Epithelial cell of proximal tubule (primary cell): ENCODE data around the gene PLSCR1. TPM values are rescaled to one million over a fixed set of nuclear protein-coding genes. Genes with fewer than 3 reads are reported as not detected.
A peak's percentile ranks its signal among the peaks of the same experiment; 100 is the strongest.

Experiments
- DNase-seq: peaks from one replicate; pipeline ENCODE4 v3.0.0-alpha.2; 2011; ENCODE audit warnings: low read depth
- H3K4me3 ChIP-seq: 2 replicates; pipeline ENCODE4 v1.5.1; 2011; ENCODE audit warnings: low read depth, mild to moderate bottlenecking, low read length
- CTCF ChIP-seq: conservative IDR thresholded peaks from 2 replicates; pipeline ENCODE4 v1.5.1; 2012; ENCODE audit warnings: low read depth, mild to moderate bottlenecking, low read length
- total RNA-seq: library from RNA; depleted of rRNA; stranded (reverse); fragments of >200 nt; gene quantifications from 2 replicates; pipeline ENCODE4 v1.2.3, GENCODE V29; 2015

Gene PLSCR1
- total RNA-seq, 1 donor from 2014 or later: 124 TPM

- no peak for TF ChIP-seq CTCF
Measured at GRCh38 chr3:146581080-146581601, 36.7 kb upstream of the PLSCR1 start.

GRCh38 chr3:146577662-146578061 is 33.3 kb upstream of the PLSCR1 start:
- no peak overlapping the region for H3K4me3 ChIP-seq
- TF ChIP-seq CTCF: peak; percentile 59
- DNase-seq: peak; percentile 16

More at GRCh38 chr3:146581080-146581601, 36.7 kb upstream of the PLSCR1 start:
- DNase-seq: no peak
- no peak overlapping the region for H3K4me3 ChIP-seq

- TF ChIP-seq CTCF: no peak
- DNase-seq: no peak
- no peak overlapping the region for H3K4me3 ChIP-seq
Measured at GRCh38 chr3:146575636-146576035, 31.2 kb upstream of the PLSCR1 start.

- no peak for DNase-seq
- no peak for TF ChIP-seq CTCF
- no peak overlapping the region for H3K4me3 ChIP-seq
Measured at GRCh38 chr3:146574173-146574572, 29.8 kb upstream of the PLSCR1 start.

- DNase-seq: no peak
- no peak overlapping the region for H3K4me3 ChIP-seq
- TF ChIP-seq CTCF: no peak
Measured at GRCh38 chr3:146569314-146569713, 24.9 kb upstream of the PLSCR1 start.

- TF ChIP-seq CTCF: no peak
Measured at GRCh38 chr3:146566138-146566537, 21.7 kb upstream of the PLSCR1 start.

GRCh38 chr3:146561879-146562278 is 17.5 kb upstream of the PLSCR1 start:
- no peak for DNase-seq
- H3K4me3 ChIP-seq: no peak overlapping the region
- no peak for TF ChIP-seq CTCF

More at GRCh38 chr3:146566138-146566537, 21.7 kb upstream of the PLSCR1 start:
- H3K4me3 ChIP-seq: no peak overlapping the region
- DNase-seq: no peak
